HFF-Myc (cell line): Measurements from ENCODE around the gene CDH26.

Experiments used
- DNase-seq: peaks from one replicate; pipeline ENCODE4 v3.0.0-alpha.2; 2011; ENCODE audit warnings: low read depth; ENCODE audit errors: extremely low read depth
- H3K4me3 ChIP-seq: replicated peaks from 2 replicates; pipeline ENCODE4 v1.5.1; 2011; ENCODE audit warnings: low read depth, mild to moderate bottlenecking, control low read depth, low read length
- TF ChIP-seq, protein P1 (sequence below): IDR thresholded peaks from 2 replicates; pipeline ENCODE4 v1.5.1; 2012; ENCODE audit warnings: mild to moderate bottlenecking, low read depth, low read length, control low read depth; ENCODE audit errors: missing control alignments

Gene CDH26

DNA sequence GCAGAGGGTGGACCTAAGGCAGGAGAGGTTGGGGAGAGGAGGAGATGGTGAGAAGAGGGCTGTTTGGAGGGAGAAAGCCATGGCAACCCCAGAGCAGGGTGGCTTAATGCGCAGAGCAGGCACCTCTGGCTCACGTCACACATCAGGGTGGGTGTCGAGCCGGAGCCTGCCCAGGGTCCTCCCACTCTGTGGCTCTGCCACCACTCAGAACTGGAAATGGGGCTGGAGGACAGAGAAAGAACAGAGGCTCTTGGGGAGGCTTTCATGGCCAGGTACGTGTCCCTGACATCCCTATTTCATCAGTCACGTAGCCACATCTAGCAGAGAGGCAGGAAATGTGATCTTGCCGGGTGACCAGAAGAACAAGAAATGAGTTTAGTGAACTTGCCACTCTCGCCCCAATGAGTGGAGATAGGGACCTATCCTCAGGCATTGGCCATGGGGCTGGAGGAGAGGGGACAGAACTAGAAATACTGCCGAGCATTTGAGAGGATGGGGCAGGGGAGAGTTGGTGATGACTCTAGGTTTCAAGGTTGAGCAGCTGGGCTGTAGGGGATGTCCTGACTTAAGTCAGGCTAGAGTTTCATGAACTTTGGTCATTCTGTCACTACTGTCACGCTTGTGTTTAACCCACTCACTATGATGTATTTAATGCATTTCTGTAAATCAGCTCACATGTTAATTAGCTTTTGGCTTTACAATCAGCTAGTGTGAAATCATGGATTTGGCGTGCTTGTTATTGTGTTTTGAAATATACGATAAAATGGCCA, 52.7 kb downstream of the CDH26 start:
- H3K4me3 ChIP-seq: no peak overlapping the region
- no peak for DNase-seq
- TF ChIP-seq, protein P1, sequence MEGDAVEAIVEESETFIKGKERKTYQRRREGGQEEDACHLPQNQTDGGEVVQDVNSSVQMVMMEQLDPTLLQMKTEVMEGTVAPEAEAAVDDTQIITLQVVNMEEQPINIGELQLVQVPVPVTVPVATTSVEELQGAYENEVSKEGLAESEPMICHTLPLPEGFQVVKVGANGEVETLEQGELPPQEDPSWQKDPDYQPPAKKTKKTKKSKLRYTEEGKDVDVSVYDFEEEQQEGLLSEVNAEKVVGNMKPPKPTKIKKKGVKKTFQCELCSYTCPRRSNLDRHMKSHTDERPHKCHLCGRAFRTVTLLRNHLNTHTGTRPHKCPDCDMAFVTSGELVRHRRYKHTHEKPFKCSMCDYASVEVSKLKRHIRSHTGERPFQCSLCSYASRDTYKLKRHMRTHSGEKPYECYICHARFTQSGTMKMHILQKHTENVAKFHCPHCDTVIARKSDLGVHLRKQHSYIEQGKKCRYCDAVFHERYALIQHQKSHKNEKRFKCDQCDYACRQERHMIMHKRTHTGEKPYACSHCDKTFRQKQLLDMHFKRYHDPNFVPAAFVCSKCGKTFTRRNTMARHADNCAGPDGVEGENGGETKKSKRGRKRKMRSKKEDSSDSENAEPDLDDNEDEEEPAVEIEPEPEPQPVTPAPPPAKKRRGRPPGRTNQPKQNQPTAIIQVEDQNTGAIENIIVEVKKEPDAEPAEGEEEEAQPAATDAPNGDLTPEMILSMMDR: no peak

DNA sequence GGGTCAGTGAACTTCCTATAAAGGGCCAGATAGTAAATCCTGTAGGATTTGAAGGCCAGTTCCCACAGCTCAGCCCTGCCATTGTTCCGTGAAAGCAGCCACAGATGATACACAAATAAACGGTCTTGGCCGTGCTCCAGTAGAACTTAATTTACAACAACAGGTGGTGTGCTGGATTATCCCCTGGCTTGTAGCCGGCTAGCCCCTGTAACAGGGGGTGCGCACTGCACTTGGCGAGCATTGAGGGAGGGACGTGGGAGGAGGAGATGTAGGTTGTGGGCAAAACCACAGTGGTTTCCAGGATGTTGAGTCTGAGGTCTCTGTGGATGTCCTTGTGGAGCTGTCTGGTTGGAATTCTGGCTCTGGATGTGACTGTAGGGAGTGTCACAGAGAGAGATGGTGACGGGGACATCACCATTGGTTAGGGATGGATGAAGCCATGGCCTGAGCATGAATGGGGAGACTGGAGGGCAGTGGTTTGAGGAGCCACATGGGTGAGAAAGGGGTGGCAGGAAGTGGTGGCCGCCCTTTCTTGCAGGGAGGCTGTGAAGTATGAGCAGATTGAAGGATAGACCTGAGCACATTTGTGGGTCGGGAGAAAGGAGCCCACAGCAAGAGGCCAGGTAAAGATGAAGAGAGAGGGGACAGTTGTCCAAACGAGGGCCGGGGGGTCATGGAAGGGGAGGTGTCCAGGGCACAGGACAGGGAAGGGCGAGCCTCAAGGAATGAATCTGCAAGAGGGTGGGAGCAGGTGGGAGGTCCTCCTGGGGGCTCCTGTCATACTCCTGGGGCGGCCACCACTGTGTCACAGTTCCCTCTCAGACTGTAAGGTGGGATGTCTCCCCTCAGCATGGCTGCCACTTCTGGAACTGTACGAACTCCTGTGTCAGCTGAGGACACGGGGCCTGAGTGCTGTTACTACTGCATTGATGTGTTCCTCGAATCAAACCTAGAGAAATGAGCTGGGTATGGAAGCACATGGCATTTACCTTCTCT, 53.6 kb downstream of the CDH26 start:
- no peak overlapping the region for H3K4me3 ChIP-seq
- DNase-seq: no peak
- TF ChIP-seq, protein P1: no peak

DNA sequence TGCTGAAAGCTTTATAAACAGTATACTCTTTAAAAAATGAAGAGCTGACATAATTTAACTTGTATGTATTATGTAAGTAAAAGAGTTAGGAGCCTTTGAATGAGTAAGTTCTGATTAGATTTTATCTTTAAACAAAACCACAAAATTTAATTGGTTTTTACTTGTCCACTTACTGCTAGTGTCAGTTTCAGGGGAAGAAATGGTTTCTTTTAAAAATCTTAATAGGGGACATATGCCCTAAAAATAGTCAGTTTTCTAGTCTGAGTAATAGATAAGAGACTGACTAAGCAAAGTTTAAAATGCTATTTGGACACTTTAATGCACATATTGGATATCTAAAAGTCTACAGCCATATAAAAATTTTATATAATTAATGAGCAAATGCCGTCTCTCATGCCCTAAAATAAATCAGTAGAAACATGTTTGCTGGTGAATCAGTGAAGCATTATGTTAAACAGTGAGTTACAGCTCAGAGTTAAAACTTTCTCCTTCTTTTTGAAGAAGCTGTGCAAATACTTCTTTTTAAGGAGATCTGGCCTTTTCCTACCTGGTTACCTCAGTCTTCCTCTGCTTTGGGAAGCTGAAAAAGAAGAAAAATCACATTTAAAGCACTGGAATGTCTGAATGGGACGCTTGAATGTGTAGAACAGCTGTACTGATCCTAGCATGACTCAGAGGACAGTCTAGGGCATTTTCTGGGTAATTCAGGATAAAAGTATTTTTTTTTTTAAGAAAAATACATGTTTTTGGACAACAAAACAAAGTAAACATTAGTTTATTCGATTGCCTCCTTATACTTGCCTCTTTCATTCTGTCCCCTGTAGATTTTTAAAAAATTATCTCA, 55.3 kb downstream of the CDH26 start:
- TF ChIP-seq, protein P1: no peak
- DNase-seq: no peak
- H3K4me3 ChIP-seq: no peak overlapping the region

DNA sequence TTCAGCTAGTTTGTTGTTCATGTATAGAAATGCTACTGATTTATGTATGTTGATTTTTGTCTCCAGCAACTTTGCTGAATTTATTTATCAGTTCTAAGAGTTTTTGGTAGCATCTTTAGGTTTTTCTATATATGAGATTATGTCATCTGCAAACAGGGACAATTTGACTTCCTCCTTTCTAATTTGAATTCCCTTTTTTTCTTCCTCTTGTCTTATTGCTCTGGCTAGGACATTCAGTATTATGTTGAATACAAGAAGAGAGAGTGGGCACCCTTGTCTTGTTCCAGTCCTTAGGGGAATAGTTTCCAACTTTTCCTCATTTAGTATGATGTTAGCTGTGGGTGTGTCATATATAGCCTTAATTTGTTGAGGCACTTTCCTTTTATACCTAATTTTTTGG, 58.2 kb downstream of the CDH26 start:
- DNase-seq: no peak
- no peak overlapping the region for H3K4me3 ChIP-seq
- TF ChIP-seq, protein P1: no peak

DNA sequence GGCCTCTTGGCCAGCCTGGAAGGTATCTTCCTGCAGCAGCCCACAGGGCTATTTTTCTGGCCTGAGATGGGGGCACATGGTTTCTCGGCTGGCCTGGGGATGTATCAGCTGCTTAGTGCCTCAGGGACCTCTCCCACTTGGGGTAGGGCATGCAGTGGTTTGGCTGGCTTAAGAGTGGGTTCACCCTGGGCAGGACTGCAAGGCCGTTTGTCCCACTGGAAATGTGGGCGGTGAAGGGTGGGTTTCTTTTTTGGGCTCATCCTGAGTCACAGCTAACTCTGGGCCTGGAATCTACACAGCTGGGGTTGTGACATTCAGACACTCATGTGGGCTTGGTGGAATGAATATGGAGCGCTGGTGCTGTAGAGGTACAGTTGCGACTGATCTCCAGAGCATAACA, 62.0 kb downstream of the CDH26 start:
- no peak for DNase-seq
- TF ChIP-seq, protein P1: no peak
- H3K4me3 ChIP-seq: no peak overlapping the region

DNA sequence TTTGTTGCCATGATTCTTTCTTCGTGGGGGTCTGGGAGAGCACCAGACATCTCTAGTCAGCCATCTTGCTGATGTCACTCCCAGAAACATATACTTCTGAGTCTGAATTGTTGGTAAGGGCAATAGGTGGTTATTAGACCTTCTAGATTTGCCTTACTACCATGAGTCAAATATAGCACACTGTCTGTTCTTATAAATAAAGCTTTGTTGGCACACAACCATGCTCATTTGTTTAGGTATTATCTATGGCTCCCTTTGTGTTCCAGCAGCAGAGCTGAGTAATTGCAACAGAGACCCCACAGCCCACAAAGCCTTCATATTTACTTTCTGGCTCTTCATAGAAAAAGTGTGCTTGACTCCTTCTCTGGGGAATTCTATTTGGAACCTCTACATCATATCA, 62.9 kb downstream of the CDH26 start:
- H3K4me3 ChIP-seq: no peak overlapping the region
- TF ChIP-seq, protein P1: no peak
- DNase-seq: no peak
